ENCODE results near the gene PHF19.

DNA sequence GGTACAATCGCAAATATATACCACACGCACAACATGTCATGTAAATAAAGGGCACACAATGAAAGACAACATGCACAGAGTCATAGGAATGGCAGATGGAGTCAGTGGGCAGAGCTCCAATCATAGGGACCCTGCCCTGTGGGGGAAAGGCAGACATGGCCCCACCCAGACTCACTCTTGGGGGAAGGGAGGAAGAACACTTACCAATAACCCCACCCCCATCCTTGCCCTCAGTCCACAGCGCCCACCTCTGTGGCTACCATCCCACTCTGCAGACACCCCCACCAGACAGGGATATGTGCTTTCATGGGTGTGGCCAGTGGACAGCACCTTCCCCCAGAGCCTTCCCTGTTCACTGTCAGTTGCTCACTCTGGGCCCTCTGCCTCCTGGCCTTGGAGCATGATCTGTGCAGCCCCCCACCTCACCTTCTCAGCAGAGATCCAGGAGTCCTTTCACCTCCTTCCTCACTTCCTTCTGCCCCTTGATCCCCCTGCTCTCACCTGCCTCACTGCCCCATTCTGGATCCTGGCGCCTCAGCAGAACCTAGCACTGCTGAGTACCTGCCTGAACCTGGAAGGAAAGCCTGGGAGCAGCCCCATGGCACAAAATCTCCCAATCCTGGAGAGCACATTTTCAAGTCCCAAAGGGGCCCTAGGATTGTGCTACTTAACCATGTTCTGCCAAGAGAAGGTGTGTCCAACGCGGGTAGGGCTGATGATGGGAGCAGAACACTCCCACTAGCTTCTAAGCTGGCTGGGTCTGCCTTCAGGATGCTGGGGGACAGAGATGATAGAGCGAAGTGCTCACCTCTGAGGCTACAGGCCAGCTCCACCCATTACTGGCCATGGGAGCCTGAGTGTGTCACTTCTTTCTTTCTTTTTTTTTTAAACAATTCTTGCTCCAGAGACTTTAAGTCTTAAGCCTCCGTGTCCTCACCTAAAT, 1.5 kb upstream of the PHF19 start:
- TF ChIP-seq, protein P1, sequence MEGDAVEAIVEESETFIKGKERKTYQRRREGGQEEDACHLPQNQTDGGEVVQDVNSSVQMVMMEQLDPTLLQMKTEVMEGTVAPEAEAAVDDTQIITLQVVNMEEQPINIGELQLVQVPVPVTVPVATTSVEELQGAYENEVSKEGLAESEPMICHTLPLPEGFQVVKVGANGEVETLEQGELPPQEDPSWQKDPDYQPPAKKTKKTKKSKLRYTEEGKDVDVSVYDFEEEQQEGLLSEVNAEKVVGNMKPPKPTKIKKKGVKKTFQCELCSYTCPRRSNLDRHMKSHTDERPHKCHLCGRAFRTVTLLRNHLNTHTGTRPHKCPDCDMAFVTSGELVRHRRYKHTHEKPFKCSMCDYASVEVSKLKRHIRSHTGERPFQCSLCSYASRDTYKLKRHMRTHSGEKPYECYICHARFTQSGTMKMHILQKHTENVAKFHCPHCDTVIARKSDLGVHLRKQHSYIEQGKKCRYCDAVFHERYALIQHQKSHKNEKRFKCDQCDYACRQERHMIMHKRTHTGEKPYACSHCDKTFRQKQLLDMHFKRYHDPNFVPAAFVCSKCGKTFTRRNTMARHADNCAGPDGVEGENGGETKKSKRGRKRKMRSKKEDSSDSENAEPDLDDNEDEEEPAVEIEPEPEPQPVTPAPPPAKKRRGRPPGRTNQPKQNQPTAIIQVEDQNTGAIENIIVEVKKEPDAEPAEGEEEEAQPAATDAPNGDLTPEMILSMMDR (conservative IDR thresholded peaks at IDR 0.05), result no peak
- TF ChIP-seq ZFX (IDR thresholded peaks at IDR 0.05), result no peak
